Gastroesophageal sphincter (tissue), 4 donors: ENCODE measurements around the gene PGP. TPM values are rescaled to one million over a fixed set of nuclear protein-coding genes. Genes with fewer than 3 reads are reported as not detected.

ENCODE experiments used
- ATAC-seq: fragments of 150-250 bp; one replicate; pipeline ENCODE4 v1.9.1; 2016; ENCODE audit warnings: mild to moderate bottlenecking, moderate library complexity
- H3K27ac ChIP-seq, 4 donors: fragments of 200-600 bp; sonication (generic) in 3 of 4; 1 replicate in 3 of 4; 2 replicates in 1 of 4; pipeline ENCODE4 v1.5.1; 2016 to 2019
- H3K27me3 ChIP-seq: fragments of 200-600 bp; sonication (generic); one replicate; pipeline ENCODE4 v1.5.1; 2019
- H3K36me3 ChIP-seq, 2 donors: fragments of 200-600 bp; sonication (generic); one replicate each; pipeline ENCODE4 v1.5.1; 2019; ENCODE audit warnings: control low read depth in 1 of 2
- H3K4me1 ChIP-seq, 3 donors: fragments of 200-600 bp; sonication (generic); 1 replicate in 2 of 3; 2 replicates in 1 of 3; pipeline ENCODE4 v1.5.1; 2016 to 2019; ENCODE audit warnings: control low read depth in 2 of 3
- H3K4me3 ChIP-seq, 2 donors: fragments of 200-600 bp; sonication (generic); one replicate each; pipeline ENCODE4 v1.5.1; 2019; ENCODE audit warnings: mild to moderate bottlenecking in 1 of 2, moderate library complexity in 1 of 2
- H3K9me3 ChIP-seq, 3 donors: fragments of 200-600 bp; sonication (generic); one replicate each; pipeline ENCODE4 v1.5.1; 2017 to 2019; ENCODE audit warnings: control low read depth in 2 of 3
- CTCF ChIP-seq, 4 experiments: fragments of 200-600 bp in 2 of 4; fragments of 450-650 bp in 2 of 4; sonication (generic) in 1 of 4; IDR thresholded peaks; one replicate each; pipeline ENCODE4 v1.5.1; 2017 to 2019; ENCODE audit warnings: antibody characterized with exemption in 4 of 4, mild to moderate bottlenecking in 2 of 4, moderate library complexity in 2 of 4
- EP300 ChIP-seq: sonication (generic); formaldehyde crosslinking; IDR thresholded peaks from one replicate; pipeline ENCODE4 v1.6.1; 2017; ENCODE audit warnings: antibody characterized with exemption, mild to moderate bottlenecking
- POLR2A ChIP-seq, 2 donors: fragments of 450-650 bp; IDR thresholded peaks; one replicate each; pipeline ENCODE4 v1.6.1; 2017; ENCODE audit warnings: antibody characterized with exemption in 2 of 2, mild to moderate bottlenecking in 2 of 2, moderate library complexity in 1 of 2
- POLR2AphosphoS5 ChIP-seq: sonication (generic); formaldehyde crosslinking; IDR thresholded peaks from one replicate; pipeline ENCODE4 v1.6.1; 2017; ENCODE audit warnings: antibody characterized with exemption
- WGBS, 2 donors: methylation state at CpG; one replicate each; pipeline ENCODE4 v1.1.5; 2018; ENCODE audit warnings: low coverage in 1 of 2; 5-methylcytosine and 5-hydroxymethylcytosine counted together
- total RNA-seq, 4 donors: library from RNA; depleted of rRNA; stranded (reverse); fragments of >200 nt; gene quantifications; one replicate each; pipeline ENCODE4 v1.1.0, GENCODE V29; 2016

Gene PGP
- total RNA-seq, 4 donors from 2014 or later = 7.6 to 17.3 (median 12.5) TPM

DNA sequence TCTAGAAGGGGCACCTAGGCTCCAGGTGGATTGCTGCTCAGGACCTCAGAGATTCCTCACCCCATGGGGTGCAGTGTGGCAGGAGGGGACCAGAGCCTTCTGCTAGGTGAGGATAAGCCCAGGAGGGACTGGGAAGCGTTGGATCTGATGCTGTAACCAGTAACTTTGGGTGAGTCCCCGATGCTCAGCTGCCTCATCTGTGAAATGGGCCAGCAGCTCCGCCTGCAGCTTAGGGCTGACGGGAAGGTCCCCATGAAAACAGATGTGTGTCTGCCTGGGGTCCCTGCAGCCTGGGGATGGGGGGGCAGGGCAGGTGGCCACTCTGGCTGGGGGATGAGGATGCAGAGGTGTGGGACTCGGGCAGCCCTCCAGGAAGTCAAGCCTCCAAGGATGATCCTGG, 15.5 kb downstream of the PGP start:
- H3K36me3 ChIP-seq = no peaks in the 10 kb centered on the region
- 60 to 67% methylated on average over 1 of the region's 5 CpGs for whole genome bisulfite sequencing, 2 donors

GRCh38 chr16:2198283-2198682, 16.4 kb downstream of the PGP start:
- no peak for ATAC-seq
- no peaks in the 10 kb centered on the region for H3K9me3 ChIP-seq
- peaks cover 51% of the 10 kb centered on the region for H3K27me3 ChIP-seq
- no peak overlapping the region for H3K4me3 ChIP-seq
- H3K4me1 ChIP-seq = peaks cover 0 to 22% (median 9%) of the 10 kb centered on the region in 3 donors
- H3K27ac ChIP-seq = no peak overlapping the region
- TF ChIP-seq CTCF (IDR thresholded peaks at IDR 0.05) = no peak
- no peak for TF ChIP-seq POLR2AphosphoS5
- no peak for TF ChIP-seq POLR2A (IDR thresholded peaks at IDR 0.05)
- TF ChIP-seq EP300 = no peak
- WGBS, 2 donors = 61 to 83% methylated on average over 1 to 4 of the region's 4 CpGs
- H3K36me3 ChIP-seq = no peaks in the 10 kb centered on the region

More for the DNA sequence above, 15.5 kb downstream of the PGP start:
- H3K9me3 ChIP-seq = no peaks in the 10 kb centered on the region
- H3K27ac ChIP-seq = no peak overlapping the region
- H3K27me3 ChIP-seq = peaks cover 43% of the 10 kb centered on the region
- H3K4me1 ChIP-seq = peaks cover 0 to 22% (median 9%) of the 10 kb centered on the region in 3 donors
- ATAC-seq = no peak
- no peak for TF ChIP-seq EP300
- no peak for TF ChIP-seq POLR2AphosphoS5
- TF ChIP-seq POLR2A (IDR thresholded peaks at IDR 0.05) = no peak
- no peak for TF ChIP-seq CTCF (IDR thresholded peaks at IDR 0.05)
- no peak overlapping the region for H3K4me3 ChIP-seq

DNA sequence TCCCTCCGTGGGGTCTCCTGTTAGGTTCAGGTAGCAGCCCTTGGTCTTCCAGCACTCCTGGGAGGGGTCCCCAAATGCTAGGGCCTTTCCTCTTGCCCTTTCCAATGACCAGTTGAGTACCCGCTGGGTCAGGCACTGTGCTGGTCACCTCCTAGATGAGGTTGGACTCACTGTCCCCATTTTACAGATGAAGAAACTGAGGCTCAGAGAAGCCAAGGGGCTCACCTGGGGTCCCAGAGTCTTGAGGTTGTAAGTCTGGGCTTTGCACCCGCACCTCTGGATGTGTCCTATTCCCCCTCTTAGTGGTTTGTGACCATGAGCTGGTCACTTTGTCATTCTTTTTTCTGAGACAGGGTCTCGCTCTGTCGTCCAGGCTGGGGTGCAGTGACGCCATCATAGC, 16.9 kb downstream of the PGP start:
- Histone ChIP-seq H3K4me1 (peaks cover 0 to 22% (median 9%) of the 10 kb centered on the region in 3 donors), H3K36me3 (no peaks in the 10 kb centered on the region), H3K4me3 (no peak overlapping the region), H3K27ac (no peak overlapping the region), H3K27me3 (peaks cover 56% of the 10 kb centered on the region), H3K9me3 (no peaks in the 10 kb centered on the region)
- TF ChIP-seq EP300 (no peak), CTCF (IDR thresholded peaks at IDR 0.05) (no peak), POLR2AphosphoS5 (no peak), POLR2A (IDR thresholded peaks at IDR 0.05) (no peak)
- 67% methylated on average over 3 of the region's 6 CpGs; no CpG with 5 or more reads in 1 of the 2 donors for WGBS, 2 donors
- ATAC-seq = no peak

DNA sequence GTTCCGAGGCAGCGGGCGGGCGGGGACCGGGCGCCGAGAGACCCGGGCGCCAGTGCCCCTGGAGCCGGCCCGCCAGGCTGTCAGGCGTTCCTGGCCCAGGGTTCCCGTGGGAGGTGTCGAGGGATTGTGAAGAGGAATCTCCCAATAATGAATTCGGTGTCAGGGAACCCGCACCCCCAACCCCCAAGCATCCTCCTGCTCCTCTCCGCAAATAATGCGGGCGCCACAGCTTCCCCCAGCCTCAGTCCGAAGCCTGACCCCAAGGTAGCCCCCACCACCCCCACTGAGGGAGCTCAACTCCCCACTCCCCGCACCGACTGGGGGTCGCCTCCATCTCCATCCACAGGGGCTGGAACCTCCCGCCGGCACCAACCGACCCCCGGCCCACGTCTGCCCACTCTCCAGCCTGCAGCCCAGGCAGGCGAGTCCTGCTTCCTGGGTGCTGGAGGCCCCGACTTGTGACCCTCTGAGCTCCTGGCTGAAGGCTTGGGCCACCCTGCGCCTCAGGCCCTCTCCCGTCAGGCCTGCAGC, 17.6 kb downstream of the PGP start:
- Histone ChIP-seq H3K4me1 (peaks cover 0 to 22% (median 9%) of the 10 kb centered on the region in 3 donors), H3K27me3 (peaks cover 61% of the 10 kb centered on the region), H3K9me3 (no peaks in the 10 kb centered on the region), H3K36me3 (no peaks in the 10 kb centered on the region), H3K27ac (no peak overlapping the region), H3K4me3 (peak overlapping the region in 1 of 2 donors; percentile 58)
- 12 to 50% methylated on average over 4 to 11 of the region's 32 CpGs for WGBS, 2 donors
- TF ChIP-seq POLR2A (IDR thresholded peaks at IDR 0.05) = no peak
- TF ChIP-seq CTCF (IDR thresholded peaks at IDR 0.05) = no peak
- no peak for TF ChIP-seq POLR2AphosphoS5
- no peak for TF ChIP-seq EP300
- no peak for ATAC-seq
